GM23248 (cell line): ENCODE data around the gene ZNF419. TPM values are rescaled to one million over a fixed set of nuclear protein-coding genes. Genes with fewer than 3 reads are reported as not detected.
"Not testable (repeated sequence)": the region's sequence is repeated elsewhere in the genome, so short reads cannot be mapped to it uniquely, and the experiment has no call there.

Experiments used
- DNase-seq: peaks from one replicate; pipeline ENCODE4 v3.0.0-alpha.2; 2015
- H2AFZ ChIP-seq: fragments of 200-600 bp; sonication (generic); 2 replicates; pipeline ENCODE4 v1.6.1; 2016; ENCODE audit warnings: antibody characterized with exemption
- H3F3A ChIP-seq: fragments of 200-600 bp; sonication (generic); 2 replicates; pipeline ENCODE4 v1.6.1; 2016; ENCODE audit warnings: mild to moderate bottlenecking, antibody characterized with exemption, mixed run types; ENCODE audit not compliant: insufficient read depth
- H3K27ac ChIP-seq: fragments of 200-600 bp; sonication (generic); 2 replicates; pipeline ENCODE4 v1.5.1; 2016; ENCODE audit warnings: mild to moderate bottlenecking
- H3K27me3 ChIP-seq: fragments of 200-600 bp; sonication (generic); replicated peaks from 2 replicates; pipeline ENCODE4 v1.6.1; 2016; ENCODE audit warnings: mild to moderate bottlenecking; ENCODE audit not compliant: insufficient read depth
- H3K36me3 ChIP-seq: fragments of 200-600 bp; sonication (generic); 2 replicates; pipeline ENCODE4 v1.6.1; 2016; ENCODE audit warnings: low read depth, mild to moderate bottlenecking
- H3K4me1 ChIP-seq: fragments of 200-600 bp; sonication (generic); 2 replicates; pipeline ENCODE4 v1.6.1; 2016; ENCODE audit warnings: mild to moderate bottlenecking; ENCODE audit not compliant: insufficient read depth
- H3K4me2 ChIP-seq: fragments of 200-600 bp; sonication (generic); one replicate; pipeline ENCODE4 v1.6.1; 2016; ENCODE audit warnings: mild to moderate bottlenecking; ENCODE audit not compliant: unreplicated experiment
- H3K4me3 ChIP-seq: fragments of 200-600 bp; sonication (generic); 2 replicates; pipeline ENCODE4 v1.5.1; 2016; ENCODE audit warnings: mild to moderate bottlenecking
- H3K79me2 ChIP-seq: fragments of 200-600 bp; sonication (generic); 2 replicates; pipeline ENCODE4 v1.6.1; 2016; ENCODE audit warnings: mild to moderate bottlenecking; ENCODE audit not compliant: insufficient read depth
- H3K9ac ChIP-seq: fragments of 200-600 bp; sonication (generic); 2 replicates; pipeline ENCODE4 v1.6.1; 2016; ENCODE audit warnings: mild to moderate bottlenecking
- H3K9me2 ChIP-seq: fragments of 200-600 bp; sonication (generic); 2 replicates; pipeline ENCODE4 v1.6.1; 2016; ENCODE audit warnings: mixed run types, mild to moderate bottlenecking, moderate library complexity; ENCODE audit not compliant: insufficient read depth
- H3K9me3 ChIP-seq: fragments of 200-600 bp; sonication (generic); one replicate; pipeline ENCODE4 v1.6.1; 2017; ENCODE audit warnings: low read depth
- H4K20me1 ChIP-seq: fragments of 200-600 bp; sonication (generic); 2 replicates; pipeline ENCODE4 v1.6.0; 2016; ENCODE audit not compliant: insufficient read depth
- EZH2 ChIP-seq: fragments of 200-600 bp; sonication (generic); IDR thresholded peaks from 2 replicates; pipeline ENCODE4 v1.6.1; 2018; ENCODE audit warnings: antibody characterized with exemption, mild to moderate bottlenecking; ENCODE audit not compliant: insufficient read depth, poor library complexity, severe bottlenecking
- EZH2phosphoT487 ChIP-seq: fragments of 200-600 bp; sonication (generic); IDR thresholded peaks from 2 replicates; pipeline ENCODE4 v1.6.1; 2018; ENCODE audit warnings: antibody characterized with exemption, moderate library complexity, mild to moderate bottlenecking, low read depth; ENCODE audit not compliant: insufficient read depth
- WGBS, 2 experiments: methylation state at CpG; one replicate each; pipeline ENCODE4 v1.1.6; 2015 to 2017; ENCODE audit warnings: low lambda C conversion rate in 2 of 2, low coverage in 1 of 2; ENCODE audit errors: missing lambda C conversion rate in 2 of 2; 5-methylcytosine and 5-hydroxymethylcytosine counted together
- in situ Hi-C: fragments of 300-500 bp; cut with MboI; formaldehyde crosslinking; loops from 2 replicates; pipeline ENCODE4 v1.15.0; 2020
- polyA plus RNA-seq: library from polyadenylated mRNA; unstranded; fragments of >200 nt; fragmentation: Nextera tagmentation; extraction: Ambion mirVana; gene quantifications from 2 replicates; pipeline ENCODE4 v1.2.1, GENCODE V29; 2016
- total RNA-seq: library from RNA; depleted of rRNA; stranded (reverse); fragments of >200 nt; shearing (Covaris generic); gene quantifications from 2 replicates; pipeline ENCODE4 v1.2.3, GENCODE V29; 2014; rRNA removed

Gene ZNF419
- total RNA-seq: 13.9 and 29.0 TPM in 2 replicates
- polyA plus RNA-seq: 7.5 and 8.7 TPM in 2 replicates

DNA sequence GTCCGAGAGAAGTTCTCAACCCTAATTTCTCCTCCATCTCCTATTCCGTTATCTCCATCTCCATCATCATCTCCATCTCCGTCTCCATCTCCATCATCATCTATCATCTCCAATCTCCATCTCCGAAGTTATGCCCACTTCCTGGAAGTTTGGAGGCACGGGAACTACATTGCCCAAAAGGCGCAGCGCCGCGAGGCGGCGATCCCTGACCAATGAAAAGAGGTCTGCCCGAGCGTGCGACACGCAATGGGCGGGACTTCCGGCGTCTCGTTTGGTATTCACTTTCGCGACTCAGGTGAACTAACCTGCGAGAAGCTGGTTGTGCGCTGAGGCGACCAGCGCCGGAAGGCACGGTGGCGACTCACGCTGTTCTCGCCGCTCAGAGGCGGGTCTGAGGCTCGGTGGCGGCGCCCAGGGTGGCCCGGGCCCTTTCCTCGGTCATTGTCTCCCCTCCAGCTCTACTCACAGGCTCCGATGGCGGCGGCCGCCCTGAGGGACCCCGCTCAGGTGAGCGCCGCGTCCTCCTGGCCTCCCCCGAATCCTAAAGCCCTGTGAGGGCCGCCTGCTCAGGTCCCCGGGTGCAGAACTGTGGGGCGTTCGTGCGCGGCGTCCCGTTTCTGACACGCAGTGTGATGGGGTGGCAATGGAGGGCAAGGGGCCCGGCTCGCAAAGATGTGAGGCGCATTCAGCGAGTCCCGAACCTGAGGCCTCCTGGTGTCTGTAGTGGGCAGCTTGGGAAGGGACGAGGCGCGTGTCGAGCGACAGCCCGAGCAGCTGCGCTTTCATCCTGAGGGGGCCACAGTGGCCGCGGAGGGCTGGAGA is at the start of gene ZNF419:
ZNF419 (plus strand) TSS at position 274 of the 822 bp plus-strand sequence; CDS start at position 475, 201 bp downstream.
- H3K9me2 ChIP-seq, H3K27me3 ChIP-seq, H3K4me1 ChIP-seq, H3F3A ChIP-seq, H4K20me1 ChIP-seq, H3K9me3 ChIP-seq, in situ Hi-C loops: not testable (repeated sequence)
- Histone ChIP-seq H2AFZ (peak within 1 kb of the TSS; percentile 95), H3K4me3 (peak within 1 kb of the TSS; percentile 100), H3K27ac (peak within 1 kb of the TSS; percentile 21; the same call in 1 of the 2 replicates), H3K4me2 (peak within 1 kb of the TSS; percentile 89), H3K9ac (peak within 1 kb of the TSS; percentile 93), H3K79me2 (peaks cover 31% of the 10 kb centered on the region), H3K36me3 (peaks cover 16% of the 10 kb centered on the region; the same call in 1 of the 2 replicates)
- peak; percentile 95 for DNase-seq
- 1 to 2% methylated on average over 49 to 55 of the region's 69 CpGs for whole genome bisulfite sequencing, 2 experiments

DNA sequence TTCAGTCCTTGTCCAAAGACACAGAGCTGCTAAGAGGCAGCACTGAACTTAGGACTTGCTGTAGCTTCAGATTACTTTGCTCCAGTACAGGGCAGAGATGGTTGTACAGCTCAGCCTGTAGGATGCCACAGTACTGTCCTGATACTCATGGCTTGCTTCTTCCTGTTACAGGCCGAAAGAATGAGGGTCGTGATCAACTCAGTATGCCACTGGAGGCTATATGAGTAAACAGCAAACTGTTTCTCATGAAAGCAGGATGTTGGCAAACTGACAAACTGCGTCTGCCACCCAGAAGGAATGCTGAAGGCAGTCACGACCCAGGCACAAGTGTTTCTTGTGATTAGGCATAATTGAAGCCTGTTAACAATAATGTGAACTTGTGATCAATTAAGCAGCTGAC is 49.6 kb upstream of the ZNF419 start:
- H2AFZ ChIP-seq: no peak overlapping the region
- TF ChIP-seq EZH2 (no peak), EZH2phosphoT487 (no peak)
- no peaks in the 10 kb centered on the region for H3K36me3 ChIP-seq
- H3K4me1 ChIP-seq: peaks cover 25% of the 10 kb centered on the region
- 0 out of 2 replicates have a peak overlapping the region, but pooled peaks have one; percentile 28 for H3K27ac ChIP-seq
- no peak overlapping the region for H3K4me3 ChIP-seq
- H3F3A ChIP-seq: peaks cover 4% of the 10 kb centered on the region; the same call in 1 of the 2 replicates
- H3K79me2 ChIP-seq: peaks cover 68% of the 10 kb centered on the region
- H3K9me3 ChIP-seq: no peaks in the 10 kb centered on the region
- no peaks in the 10 kb centered on the region for H3K27me3 ChIP-seq
- H3K4me2 ChIP-seq: no peak overlapping the region
- peak overlapping the region; percentile 9; the same call in 1 of the 2 replicates for H3K9ac ChIP-seq
- H4K20me1 ChIP-seq: no peaks in the 10 kb centered on the region
- 26 to 37% methylated on average over 4 of the region's 4 CpGs for WGBS, 2 experiments
- DNase-seq: peak; percentile 42
- in situ Hi-C loops: no loop called here
- H3K9me2 ChIP-seq: no peaks in the 10 kb centered on the region

DNA sequence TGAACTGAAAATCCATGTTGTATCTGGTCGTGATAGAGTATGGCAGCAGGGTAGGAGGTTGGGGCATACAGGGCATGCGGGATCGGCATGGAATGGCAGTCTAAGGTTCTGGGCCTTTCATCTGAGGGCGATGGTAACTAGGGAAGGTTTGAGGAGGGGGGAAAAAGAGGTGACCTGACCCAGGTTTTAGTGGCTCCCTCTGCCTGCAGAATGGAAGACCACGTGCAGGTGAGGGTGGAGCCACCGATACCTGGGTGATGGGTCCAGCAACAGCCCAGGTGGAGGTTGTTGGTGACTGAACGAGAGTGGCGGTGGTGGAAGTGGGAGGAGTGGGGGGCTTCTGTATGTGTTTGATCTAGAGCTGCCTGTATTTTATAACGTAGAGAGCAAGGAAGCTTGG is 48.6 kb upstream of the ZNF419 start:
- no peaks in the 10 kb centered on the region for H4K20me1 ChIP-seq
- no peak overlapping the region for H3K4me3 ChIP-seq
- H3K27me3 ChIP-seq: no peaks in the 10 kb centered on the region
- no peak for TF ChIP-seq EZH2
- H3K36me3 ChIP-seq: peaks cover 8% of the 10 kb centered on the region
- no peak overlapping the region for H3K4me2 ChIP-seq
- H3K4me1 ChIP-seq: peaks cover 25% of the 10 kb centered on the region
- no peaks in the 10 kb centered on the region for H3K9me3 ChIP-seq
- H3K9ac ChIP-seq: no peak overlapping the region
- H3K27ac ChIP-seq: no peak overlapping the region
- peaks cover 76% of the 10 kb centered on the region for H3K79me2 ChIP-seq
- no peak for DNase-seq
- H3F3A ChIP-seq: peaks cover 4% of the 10 kb centered on the region; the same call in 1 of the 2 replicates
- WGBS, 2 experiments: 84 to 87% methylated on average over 9 of the region's 9 CpGs
- H3K9me2 ChIP-seq: no peaks in the 10 kb centered on the region
- in situ Hi-C loops: no loop called here
- H2AFZ ChIP-seq: no peak overlapping the region

DNA sequence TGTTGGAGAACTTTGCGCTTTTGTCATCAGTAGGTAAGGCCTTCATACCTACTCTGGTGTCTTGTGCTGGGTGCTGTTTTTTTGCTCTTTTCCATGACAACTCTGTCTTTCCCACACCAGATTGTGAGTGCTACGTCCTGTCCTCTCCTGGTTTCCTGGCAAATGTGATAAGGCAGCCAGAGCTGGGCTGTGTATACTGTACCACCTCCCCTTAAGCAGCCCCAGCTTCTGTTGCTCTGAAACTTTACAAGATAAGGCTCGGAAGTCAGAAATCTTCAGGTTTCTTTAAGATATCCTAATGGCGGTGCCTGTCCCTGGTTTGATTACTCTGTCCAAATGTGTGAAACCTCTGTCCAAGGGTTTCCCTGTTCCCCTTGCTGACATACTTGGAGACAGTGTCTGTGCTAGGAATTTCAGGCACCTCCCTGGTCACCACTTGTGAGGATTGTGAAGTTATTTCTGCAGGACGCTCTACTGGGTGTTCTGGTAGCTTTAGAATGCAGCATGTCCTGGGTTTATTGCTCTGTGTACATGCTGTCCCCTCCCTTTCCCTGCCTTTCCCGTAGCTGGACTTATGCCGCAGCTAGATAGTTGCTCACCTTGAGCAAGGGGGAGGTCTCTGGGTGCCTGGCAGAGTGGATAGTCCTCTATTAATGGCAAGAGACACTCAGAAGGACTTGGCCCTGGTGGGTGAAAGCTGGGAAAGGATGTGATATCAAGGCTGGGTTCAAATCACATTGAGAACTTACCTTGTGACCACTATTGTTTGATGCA is 45.4 kb upstream of the ZNF419 start:
- Histone ChIP-seq H2AFZ (no peak overlapping the region), H4K20me1 (no peaks in the 10 kb centered on the region), H3K4me1 (peaks cover 7% of the 10 kb centered on the region; the same call in 1 of the 2 replicates), H3K27me3 (no peaks in the 10 kb centered on the region), H3K27ac (no peak overlapping the region), H3K36me3 (peaks cover 15% of the 10 kb centered on the region), H3K9ac (no peak overlapping the region), H3K9me3 (no peaks in the 10 kb centered on the region), H3K9me2 (no peaks in the 10 kb centered on the region), H3K79me2 (peaks cover 64% of the 10 kb centered on the region), H3K4me3 (no peak overlapping the region), H3F3A (no peaks in the 10 kb centered on the region), H3K4me2 (no peak overlapping the region)
- TF ChIP-seq EZH2 (no peak), EZH2phosphoT487 (no peak)
- 79 to 93% methylated on average over 6 to 7 of the region's 7 CpGs for WGBS, 2 experiments
- in situ Hi-C loops: no loop called here
- no peak for DNase-seq
